Neural cell (in vitro differentiated cells): Measurements from ENCODE around the gene SLC9A1.

Experiments
- EP300 ChIP-seq: fragments of 450-650 bp; conservative IDR thresholded peaks from 2 replicates; pipeline ENCODE4 v1.6.1; 2014; ENCODE audit warnings: antibody characterized with exemption, mild to moderate bottlenecking, moderate library complexity; ENCODE audit not compliant: poor library complexity, severe bottlenecking
- EZH2 ChIP-seq: fragments of 200-600, 300-800 bp; shearing (Covaris generic), sonication (generic); IDR thresholded peaks from 2 replicates; pipeline ENCODE4 v1.6.1; 2014; ENCODE audit warnings: antibody characterized with exemption, low read length, borderline replicate concordance, mild to moderate bottlenecking; ENCODE audit not compliant: insufficient read depth, poor library complexity, severe bottlenecking
- POLR2AphosphoS5 ChIP-seq: IDR thresholded peaks from 2 replicates; pipeline ENCODE4 v1.6.1; 2012
- TAF1 ChIP-seq: IDR thresholded peaks from 2 replicates; pipeline ENCODE4 v1.6.1; 2012; ENCODE audit warnings: low read depth
- TF ChIP-seq, protein P1 (sequence below): fragments of 450-650 bp; IDR thresholded peaks from 2 replicates; pipeline ENCODE4 v1.5.1; 2014; ENCODE audit warnings: antibody characterized with exemption, mild to moderate bottlenecking, moderate library complexity; ENCODE audit not compliant: poor library complexity, severe bottlenecking
- TF ChIP-seq, protein P2 (sequence below): IDR thresholded peaks from 2 replicates; pipeline ENCODE4 v1.6.1; 2012; ENCODE audit warnings: borderline replicate concordance

DNA sequence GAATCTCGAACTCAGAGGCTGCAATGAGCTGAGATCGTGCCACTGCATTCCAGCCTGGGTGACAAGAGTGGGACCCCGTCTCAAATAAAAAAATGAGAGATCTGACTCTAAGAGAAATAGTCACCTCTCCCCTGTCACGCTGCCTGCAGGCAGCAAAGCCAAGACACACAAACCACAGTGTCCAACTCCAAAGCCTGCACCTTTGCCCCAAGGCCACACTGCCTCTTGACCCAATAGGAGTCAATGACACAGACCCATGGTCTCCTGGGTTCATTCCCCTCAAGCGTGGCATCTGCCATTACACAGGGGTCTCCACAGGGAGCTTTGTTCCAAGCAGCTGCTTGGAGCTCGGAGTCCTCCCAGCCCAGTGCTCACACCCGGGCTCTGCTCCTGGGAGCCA is 46.3 kb downstream of the SLC9A1 start:
- TF ChIP-seq TAF1 = no peak
- TF ChIP-seq EZH2 = no peak
- TF ChIP-seq, protein P1, sequence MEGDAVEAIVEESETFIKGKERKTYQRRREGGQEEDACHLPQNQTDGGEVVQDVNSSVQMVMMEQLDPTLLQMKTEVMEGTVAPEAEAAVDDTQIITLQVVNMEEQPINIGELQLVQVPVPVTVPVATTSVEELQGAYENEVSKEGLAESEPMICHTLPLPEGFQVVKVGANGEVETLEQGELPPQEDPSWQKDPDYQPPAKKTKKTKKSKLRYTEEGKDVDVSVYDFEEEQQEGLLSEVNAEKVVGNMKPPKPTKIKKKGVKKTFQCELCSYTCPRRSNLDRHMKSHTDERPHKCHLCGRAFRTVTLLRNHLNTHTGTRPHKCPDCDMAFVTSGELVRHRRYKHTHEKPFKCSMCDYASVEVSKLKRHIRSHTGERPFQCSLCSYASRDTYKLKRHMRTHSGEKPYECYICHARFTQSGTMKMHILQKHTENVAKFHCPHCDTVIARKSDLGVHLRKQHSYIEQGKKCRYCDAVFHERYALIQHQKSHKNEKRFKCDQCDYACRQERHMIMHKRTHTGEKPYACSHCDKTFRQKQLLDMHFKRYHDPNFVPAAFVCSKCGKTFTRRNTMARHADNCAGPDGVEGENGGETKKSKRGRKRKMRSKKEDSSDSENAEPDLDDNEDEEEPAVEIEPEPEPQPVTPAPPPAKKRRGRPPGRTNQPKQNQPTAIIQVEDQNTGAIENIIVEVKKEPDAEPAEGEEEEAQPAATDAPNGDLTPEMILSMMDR = no peak
- TF ChIP-seq, protein P2, sequence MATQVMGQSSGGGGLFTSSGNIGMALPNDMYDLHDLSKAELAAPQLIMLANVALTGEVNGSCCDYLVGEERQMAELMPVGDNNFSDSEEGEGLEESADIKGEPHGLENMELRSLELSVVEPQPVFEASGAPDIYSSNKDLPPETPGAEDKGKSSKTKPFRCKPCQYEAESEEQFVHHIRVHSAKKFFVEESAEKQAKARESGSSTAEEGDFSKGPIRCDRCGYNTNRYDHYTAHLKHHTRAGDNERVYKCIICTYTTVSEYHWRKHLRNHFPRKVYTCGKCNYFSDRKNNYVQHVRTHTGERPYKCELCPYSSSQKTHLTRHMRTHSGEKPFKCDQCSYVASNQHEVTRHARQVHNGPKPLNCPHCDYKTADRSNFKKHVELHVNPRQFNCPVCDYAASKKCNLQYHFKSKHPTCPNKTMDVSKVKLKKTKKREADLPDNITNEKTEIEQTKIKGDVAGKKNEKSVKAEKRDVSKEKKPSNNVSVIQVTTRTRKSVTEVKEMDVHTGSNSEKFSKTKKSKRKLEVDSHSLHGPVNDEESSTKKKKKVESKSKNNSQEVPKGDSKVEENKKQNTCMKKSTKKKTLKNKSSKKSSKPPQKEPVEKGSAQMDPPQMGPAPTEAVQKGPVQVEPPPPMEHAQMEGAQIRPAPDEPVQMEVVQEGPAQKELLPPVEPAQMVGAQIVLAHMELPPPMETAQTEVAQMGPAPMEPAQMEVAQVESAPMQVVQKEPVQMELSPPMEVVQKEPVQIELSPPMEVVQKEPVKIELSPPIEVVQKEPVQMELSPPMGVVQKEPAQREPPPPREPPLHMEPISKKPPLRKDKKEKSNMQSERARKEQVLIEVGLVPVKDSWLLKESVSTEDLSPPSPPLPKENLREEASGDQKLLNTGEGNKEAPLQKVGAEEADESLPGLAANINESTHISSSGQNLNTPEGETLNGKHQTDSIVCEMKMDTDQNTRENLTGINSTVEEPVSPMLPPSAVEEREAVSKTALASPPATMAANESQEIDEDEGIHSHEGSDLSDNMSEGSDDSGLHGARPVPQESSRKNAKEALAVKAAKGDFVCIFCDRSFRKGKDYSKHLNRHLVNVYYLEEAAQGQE = no peak
- no peak for TF ChIP-seq POLR2AphosphoS5
- no peak for TF ChIP-seq EP300
